HG02970 (cell line): Measurements from ENCODE around the gene CAPNS2.
"Not testable (repeated sequence)": the region's sequence is repeated elsewhere in the genome, so short reads cannot be mapped to it uniquely, and the experiment has no call there.

ENCODE experiments used
- ATAC-seq: cut with Tn5 transposase; IDR thresholded peaks from one replicate; pipeline ENCODE4 v1.9.1; 2021; ENCODE audit warnings: mild to moderate bottlenecking, moderate library complexity, moderate number of reproducible peaks; ENCODE audit not compliant: unreplicated experiment, low FRiP score

The CAPNS2 gene

GRCh38 chr16:55567382-55567781 lies 898 bp downstream of the CAPNS2 start:
- ATAC-seq, result no peak

- ATAC-seq, result no peak
These were observed 1.7 kb downstream of the CAPNS2 start for GRCh38 chr16:55568207-55568606.

GRCh38 chr16:55569025-55569424 lies 2.5 kb downstream of the CAPNS2 start:
- no peak for ATAC-seq

GRCh38 chr16:55570159-55570558 lies 3.7 kb downstream of the CAPNS2 start:
- no peak for ATAC-seq

- ATAC-seq, result no peak
These were observed 4.9 kb downstream of the CAPNS2 start for GRCh38 chr16:55571191-55571897.

GRCh38 chr16:55572439-55572838 lies 6.0 kb downstream of the CAPNS2 start:
- no peak for ATAC-seq

- no peak for ATAC-seq
These were observed 8.3 kb downstream of the CAPNS2 start for GRCh38 chr16:55574811-55575210.

GRCh38 chr16:55575496-55575895 lies 9.0 kb downstream of the CAPNS2 start:
- ATAC-seq, result no peak

GRCh38 chr16:55576384-55576783 lies 9.9 kb downstream of the CAPNS2 start:
- no peak for ATAC-seq

GRCh38 chr16:55577887-55578286 lies 11.4 kb downstream of the CAPNS2 start:
- no peak for ATAC-seq

- ATAC-seq, result no peak
These were observed 19.1 kb downstream of the CAPNS2 start for GRCh38 chr16:55585631-55586030.

GRCh38 chr16:55588799-55589198 lies 22.3 kb downstream of the CAPNS2 start:
- ATAC-seq, result no peak

GRCh38 chr16:55592306-55592705 lies 25.8 kb downstream of the CAPNS2 start:
- no peak for ATAC-seq

GRCh38 chr16:55597928-55598327 lies 31.4 kb downstream of the CAPNS2 start:
- no peak for ATAC-seq

- no peak for ATAC-seq
These were observed 39.4 kb downstream of the CAPNS2 start for GRCh38 chr16:55605754-55606336.

GRCh38 chr16:55613613-55614335 lies 47.3 kb downstream of the CAPNS2 start:
- ATAC-seq, result no peak

GRCh38 chr16:55615071-55615470 lies 48.6 kb downstream of the CAPNS2 start:
- ATAC-seq, result no peak

GRCh38 chr16:55615670-55616069 lies 49.2 kb downstream of the CAPNS2 start:
- not testable (repeated sequence) for ATAC-seq
